Body of pancreas (tissue), 4 donors: ENCODE data around the gene CPA2. TPM values are rescaled to one million over a fixed set of nuclear protein-coding genes. Genes with fewer than 3 reads are reported as not detected.
A peak's percentile ranks its signal among the peaks of the same experiment; 100 is the strongest.
"Not testable (repeated sequence)": the region's sequence is repeated elsewhere in the genome, so short reads cannot be mapped to it uniquely, and the experiment has no call there.

Source experiments
- ATAC-seq: fragments of 150-250 bp; one replicate; pipeline ENCODE4 v1.9.1; 2016
- DNase-seq, 4 donors: peaks; one replicate each; pipeline ENCODE4 v3.0.0-alpha.2; 2019
- H3K27ac ChIP-seq, 4 donors: fragments of 200-600 bp; sonication (generic); 1 replicate in 3 of 4; 2 replicates in 1 of 4; pipeline versions ENCODE4 v1.5.1 to v1.6.1; 2016 to 2019; ENCODE audit warnings: mild to moderate bottlenecking in 1 of 4, mixed read lengths in 1 of 4, moderate library complexity in 1 of 4
- H3K27me3 ChIP-seq, 2 donors: fragments of 200-600 bp; sonication (generic); one replicate each; pipeline ENCODE4 v1.6.0; 2016; ENCODE audit warnings: mild to moderate bottlenecking in 1 of 2
- H3K36me3 ChIP-seq, 2 donors: fragments of 200-600 bp; sonication (generic); replicated peaks in 1 of 2; 2 replicates each; pipeline ENCODE4 v1.5.1; 2016; ENCODE audit warnings: low read depth in 2 of 2; ENCODE audit not compliant: insufficient read depth in 1 of 2
- H3K4me1 ChIP-seq: fragments of 200-600 bp; sonication (generic); one replicate; pipeline ENCODE4 v1.6.0; 2016
- H3K4me3 ChIP-seq, 2 donors: fragments of 200-600 bp; sonication (generic); 1 replicate in 1 of 2; 2 replicates in 1 of 2; pipeline ENCODE4 v1.5.1; 2016 to 2019
- H3K9me3 ChIP-seq, 3 donors: fragments of 200-600 bp; sonication (generic); 1 replicate in 2 of 3; 2 replicates in 1 of 3; pipeline ENCODE4 v1.5.1; 2016
- POLR2A ChIP-seq, 3 donors: fragments of 450-650 bp; IDR thresholded peaks; one replicate each; pipeline ENCODE4 v1.6.1; 2016; ENCODE audit warnings: antibody characterized with exemption in 3 of 3, mild to moderate bottlenecking in 2 of 3
- WGBS, 2 donors: methylation state at CpG; one replicate each; pipeline ENCODE4 v1.1.5; 2017; 5-methylcytosine and 5-hydroxymethylcytosine counted together
- intact Hi-C: fragments of 100-400 bp; cut with DNase I; formaldehyde crosslinking; loops from one replicate; pipeline ENCODE4 v1.15.1; 2023
- total RNA-seq, 2 donors: library from RNA; depleted of rRNA; stranded (reverse); fragments of >200 nt; gene quantifications; one replicate each; pipeline ENCODE4 v1.1.0, GENCODE V29; 2016
- TF ChIP-seq, protein P1 (sequence below), 7 experiments: fragments of 450-650 bp in 4 of 7; fragments of 200-600 bp in 3 of 7; sonication (generic) in 3 of 7; IDR thresholded peaks; one replicate each; pipeline ENCODE4 v1.5.1; 2016 to 2019; ENCODE audit warnings: antibody characterized with exemption in 7 of 7

The CPA2 gene
- total RNA-seq, 2 donors from 2014 or later = 4,161 to 4,381 TPM

DNA sequence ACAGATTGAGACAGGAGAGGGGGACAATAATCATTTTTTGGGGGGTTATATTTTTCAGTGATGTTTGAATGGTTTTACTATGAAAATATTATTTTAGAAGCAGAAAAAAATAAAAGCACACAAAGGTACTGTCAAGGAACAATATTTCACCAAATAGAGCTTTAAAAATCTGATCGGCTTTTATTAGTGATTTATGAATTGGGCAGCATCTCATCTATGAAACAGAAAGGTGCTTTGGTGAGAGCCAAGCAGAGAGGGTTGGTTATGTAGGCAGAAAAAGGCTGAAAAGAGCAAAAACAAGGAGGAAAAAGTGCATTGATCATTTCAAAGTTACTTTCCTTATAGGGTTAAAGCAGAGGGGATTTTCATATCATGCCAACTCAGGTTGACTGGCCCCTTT, 26.4 kb upstream of the CPA2 start:
- TF ChIP-seq, protein P1, sequence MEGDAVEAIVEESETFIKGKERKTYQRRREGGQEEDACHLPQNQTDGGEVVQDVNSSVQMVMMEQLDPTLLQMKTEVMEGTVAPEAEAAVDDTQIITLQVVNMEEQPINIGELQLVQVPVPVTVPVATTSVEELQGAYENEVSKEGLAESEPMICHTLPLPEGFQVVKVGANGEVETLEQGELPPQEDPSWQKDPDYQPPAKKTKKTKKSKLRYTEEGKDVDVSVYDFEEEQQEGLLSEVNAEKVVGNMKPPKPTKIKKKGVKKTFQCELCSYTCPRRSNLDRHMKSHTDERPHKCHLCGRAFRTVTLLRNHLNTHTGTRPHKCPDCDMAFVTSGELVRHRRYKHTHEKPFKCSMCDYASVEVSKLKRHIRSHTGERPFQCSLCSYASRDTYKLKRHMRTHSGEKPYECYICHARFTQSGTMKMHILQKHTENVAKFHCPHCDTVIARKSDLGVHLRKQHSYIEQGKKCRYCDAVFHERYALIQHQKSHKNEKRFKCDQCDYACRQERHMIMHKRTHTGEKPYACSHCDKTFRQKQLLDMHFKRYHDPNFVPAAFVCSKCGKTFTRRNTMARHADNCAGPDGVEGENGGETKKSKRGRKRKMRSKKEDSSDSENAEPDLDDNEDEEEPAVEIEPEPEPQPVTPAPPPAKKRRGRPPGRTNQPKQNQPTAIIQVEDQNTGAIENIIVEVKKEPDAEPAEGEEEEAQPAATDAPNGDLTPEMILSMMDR (IDR thresholded peaks at IDR 0.05) = no peak
- no peak for TF ChIP-seq POLR2A (IDR thresholded peaks at IDR 0.05)
- ATAC-seq (no peak), DNase-seq (no peak)
- intact Hi-C loops = no loop called here
- H3K36me3 ChIP-seq = no peaks in the 10 kb centered on the region
- H3K9me3 ChIP-seq = no peaks in the 10 kb centered on the region
- no peak overlapping the region for H3K27ac ChIP-seq
- 90 to 94% methylated on average over 1 of the region's 1 CpG for WGBS, 2 donors
- H3K4me3 ChIP-seq = no peak overlapping the region
- peaks cover 7% of the 10 kb centered on the region for H3K4me1 ChIP-seq
- no peaks in the 10 kb centered on the region for H3K27me3 ChIP-seq

- Histone ChIP-seq H3K9me3 (no peaks in the 10 kb centered on the region), H3K27me3 (no peaks in the 10 kb centered on the region), H3K27ac (peak overlapping the region in 1 of 4 donors; percentile 40), H3K4me1 (peaks cover 7% of the 10 kb centered on the region), H3K36me3 (no peaks in the 10 kb centered on the region), H3K4me3 (no peak overlapping the region)
- intact Hi-C loops = no loop called here
- peak; percentile 68 to 84 (median 77) for DNase-seq
- ATAC-seq = peak; percentile 93
- no peak for TF ChIP-seq POLR2A (IDR thresholded peaks at IDR 0.05)
- TF ChIP-seq, protein P1 (IDR thresholded peaks at IDR 0.05) = peak; percentile 79 to 95 (median 86)
- 22% methylated on average over 5 of the region's 5 CpGs for WGBS, 2 donors
Measured at GRCh38 chr7:130242198-130243014, 24.3 kb upstream of the CPA2 start.

DNA sequence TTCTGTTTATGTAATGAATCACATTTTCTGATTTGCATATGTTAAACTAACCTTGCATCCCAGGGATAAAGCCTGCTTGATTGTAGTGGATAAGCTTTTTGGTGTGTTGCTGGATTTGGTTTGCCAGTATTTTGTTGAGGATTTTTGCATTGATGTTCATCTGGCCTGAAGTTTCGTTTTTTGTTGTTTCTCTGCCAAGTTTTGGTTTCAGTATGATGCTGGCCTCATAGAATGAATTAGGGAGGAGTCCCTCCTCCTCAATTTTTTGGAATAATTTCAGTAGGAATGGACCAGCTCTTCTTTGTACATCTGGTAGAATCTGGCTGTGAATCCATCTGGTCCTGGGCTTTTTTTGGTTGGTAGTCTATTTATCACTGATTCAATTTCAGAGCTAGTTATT, 23.2 kb upstream of the CPA2 start:
- intact Hi-C loops, H3K9me3 ChIP-seq, H3K27me3 ChIP-seq, H3K4me3 ChIP-seq, ATAC-seq, H3K36me3 ChIP-seq, H3K4me1 ChIP-seq, DNase-seq, H3K27ac ChIP-seq: not testable (repeated sequence)
- WGBS, 2 donors = 28 to 29% methylated on average over 1 of the region's 1 CpG

GRCh38 chr7:130246491-130246890, 20.2 kb upstream of the CPA2 start:
- ATAC-seq, H3K4me1 ChIP-seq, intact Hi-C loops, H3K4me3 ChIP-seq, H3K27ac ChIP-seq, H3K36me3 ChIP-seq, H3K9me3 ChIP-seq, H3K27me3 ChIP-seq, DNase-seq: not testable (repeated sequence)
- 91 to 96% methylated on average over 1 of the region's 1 CpG for WGBS, 2 donors

DNA sequence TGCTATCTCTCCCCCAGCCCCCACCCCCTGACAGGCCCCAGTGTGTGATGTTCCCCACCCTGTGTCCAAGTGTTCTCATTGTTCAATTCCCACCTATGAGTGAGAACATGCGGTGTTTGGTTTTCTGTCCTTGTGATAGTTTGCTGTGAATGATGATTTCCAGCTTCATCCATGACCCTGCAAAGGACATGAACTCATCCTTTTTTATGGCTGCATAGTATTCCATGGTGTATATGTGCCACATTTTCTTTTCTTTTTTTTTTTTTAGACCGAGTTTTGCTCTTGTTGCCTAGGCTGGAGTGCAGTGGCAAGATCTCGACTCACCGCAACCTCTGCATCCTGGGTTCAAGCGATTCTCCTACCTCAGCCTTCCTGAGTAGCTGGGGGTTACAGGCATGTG, 17.8 kb upstream of the CPA2 start:
- intact Hi-C loops, H3K36me3 ChIP-seq, H3K4me3 ChIP-seq, H3K4me1 ChIP-seq, H3K27ac ChIP-seq, H3K9me3 ChIP-seq, ATAC-seq, H3K27me3 ChIP-seq, DNase-seq: not testable (repeated sequence)
- WGBS, 2 donors = 93% methylated on average over 5 of the region's 5 CpGs

GRCh38 chr7:130249626-130250025, 17.0 kb upstream of the CPA2 start:
- H3K27me3 ChIP-seq, H3K9me3 ChIP-seq, H3K27ac ChIP-seq, ATAC-seq, H3K36me3 ChIP-seq, H3K4me1 ChIP-seq, H3K4me3 ChIP-seq, DNase-seq, intact Hi-C loops: not testable (repeated sequence)
- WGBS, 2 donors = 94 to 96% methylated on average over 3 of the region's 3 CpGs

DNA sequence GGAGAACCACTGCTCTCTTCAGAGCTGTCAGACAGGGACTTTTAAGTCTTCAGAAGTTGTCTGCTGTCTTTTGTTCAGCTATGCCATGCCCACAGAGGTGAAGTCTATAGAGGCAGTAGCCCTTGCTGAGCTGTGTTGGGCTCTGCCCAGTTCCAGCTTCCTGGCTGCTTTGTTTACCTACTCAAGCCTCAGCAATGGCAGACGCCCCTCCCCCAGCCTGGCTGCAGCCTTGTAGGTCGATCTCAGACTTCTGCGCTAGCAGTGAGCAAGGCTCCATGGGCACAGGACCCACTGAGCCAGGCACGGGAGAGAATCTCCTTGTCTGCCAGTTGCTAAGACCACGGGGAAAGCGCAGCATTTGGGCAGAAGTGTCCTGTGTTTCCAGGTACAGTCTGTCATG, 12.1 kb upstream of the CPA2 start:
- intact Hi-C loops = no loop called here
- DNase-seq = peak; percentile 68 to 86 (median 84)
- no peak for TF ChIP-seq POLR2A (IDR thresholded peaks at IDR 0.05)
- TF ChIP-seq, protein P1 (IDR thresholded peaks at IDR 0.05) = no peak
- peak overlapping the region in 1 of 4 donors; percentile 37 for H3K27ac ChIP-seq
- WGBS, 2 donors = 47 to 52% methylated on average over 3 to 6 of the region's 6 CpGs
- peaks cover 0 to 17% (median 0%) of the 10 kb centered on the region in 3 donors for H3K9me3 ChIP-seq
- H3K4me1 ChIP-seq = peaks cover 6% of the 10 kb centered on the region
- no peaks in the 10 kb centered on the region for H3K36me3 ChIP-seq
- ATAC-seq = peak; percentile 47
- no peaks in the 10 kb centered on the region for H3K27me3 ChIP-seq
- H3K4me3 ChIP-seq = no peak overlapping the region
